Activated CD4-positive, alpha-beta memory T cell treated with anti-CD3 and anti-CD28 coated beads, Interleukin-2, amount 10 ng/mL, durations not matched to agents 7 days and 5 days (primary cell): ENCODE measurements around the gene DRC3. TPM values are rescaled to one million over a fixed set of nuclear protein-coding genes. Genes with fewer than 3 reads are reported as not detected.
"Not testable (repeated sequence)": the region's sequence is repeated elsewhere in the genome, so short reads cannot be mapped to it uniquely, and the experiment has no call there.

Experiments
- CTCF ChIA-PET: fragments of 350-600 bp; sonication (Branson Sonifier 250); formaldehyde crosslinking; loops from one replicate; lab custom pipeline; 2021; ENCODE audit warnings: antibody characterized with exemption, inconsistent platforms; lab: Charles Lee
- POLR2A ChIA-PET: fragments of 350-600 bp; sonication (Branson Sonifier 250); formaldehyde crosslinking; loops from one replicate; lab custom pipeline; 2021; ENCODE audit warnings: antibody characterized with exemption; lab: Charles Lee
- DNase-seq: peaks from one replicate; pipeline ENCODE4 v3.0.0-alpha.2; 2020
- H3K27ac Mint-ChIP-seq: one replicate; pipeline ENCODE4 v1.8.0; 2021; ENCODE audit warnings: mild to moderate bottlenecking, mixed read lengths
- H3K27me3 Mint-ChIP-seq: one replicate; pipeline ENCODE4 v1.8.0; 2021; ENCODE audit warnings: mixed read lengths
- H3K36me3 Mint-ChIP-seq: one replicate; pipeline ENCODE4 v1.8.0; 2021; ENCODE audit warnings: low read depth, mixed read lengths
- H3K4me1 Mint-ChIP-seq: one replicate; pipeline ENCODE4 v1.8.0; 2021; ENCODE audit warnings: mixed read lengths
- H3K4me3 Mint-ChIP-seq: one replicate; pipeline ENCODE4 v1.8.0; 2021; ENCODE audit warnings: mild to moderate bottlenecking, mixed read lengths
- H3K9me3 Mint-ChIP-seq: one replicate; pipeline ENCODE4 v1.8.0; 2021; ENCODE audit warnings: mixed read lengths
- total RNA-seq, 2 experiments: library from RNA; stranded (reverse); gene quantifications; one replicate each; pipeline ENCODE4 v1.2.3, GENCODE V29; 2021

Gene DRC3
- total RNA-seq, 2 experiments from 2014 or later, result not detected

GRCh38 chr17:17944743-17945142 is 27.9 kb upstream of the DRC3 start:
- POLR2A ChIA-PET, result interaction anchor here (1.5 to 7.7 kb wide), 2 partner anchors 13 to 28 kb away, joined by 4 to 40 read pairs; partner anchors contain the start of genes DRC3 and TOM1L2
- DNase-seq, result no peak
- Mint-ChIP-seq H3K27ac (no peak overlapping the region), H3K4me3 (no peak overlapping the region), H3K9me3 (no peaks in the 10 kb centered on the region), H3K36me3 (peaks cover 4% of the 10 kb centered on the region), H3K4me1 (peaks cover 13% of the 10 kb centered on the region), H3K27me3 (no peaks in the 10 kb centered on the region)
- CTCF ChIA-PET, result interaction anchor here (1.1 kb wide), 1 partner anchor 25 kb away, joined by 4 read pairs; no protein-coding TSS in a partner anchor

GRCh38 chr17:17946093-17946492 is 26.6 kb upstream of the DRC3 start:
- Mint-ChIP-seq H3K36me3 (peaks cover 4% of the 10 kb centered on the region), H3K27me3 (no peaks in the 10 kb centered on the region), H3K4me3 (no peak overlapping the region), H3K27ac (no peak overlapping the region), H3K4me1 (peaks cover 13% of the 10 kb centered on the region), H3K9me3 (no peaks in the 10 kb centered on the region)
- POLR2A ChIA-PET, result interaction anchor here (1.5 to 7.7 kb wide), 3 partner anchors 11 to 96 kb away, joined by 3 to 40 read pairs (median 4); partner anchors contain the start of genes DRC3 and TOM1L2
- CTCF ChIA-PET, result interaction anchor here (1.2 to 2.0 kb wide), 2 partner anchors 12 to 27 kb away, joined by 5 to 8 read pairs; no protein-coding TSS in a partner anchor
- no peak for DNase-seq

GRCh38 chr17:17947309-17947708 is 25.4 kb upstream of the DRC3 start:
- no peaks in the 10 kb centered on the region for H3K27me3 Mint-ChIP-seq
- no peak overlapping the region for H3K27ac Mint-ChIP-seq
- no peaks in the 10 kb centered on the region for H3K9me3 Mint-ChIP-seq
- H3K36me3 Mint-ChIP-seq, result peaks cover 4% of the 10 kb centered on the region
- H3K4me3 Mint-ChIP-seq, result no peak overlapping the region
- POLR2A ChIA-PET, result interaction anchor here (1.5 to 7.7 kb wide), 2 partner anchors 10 to 97 kb away, joined by 3 to 40 read pairs; no protein-coding TSS in a partner anchor
- DNase-seq, result no peak
- CTCF ChIA-PET, result interaction anchor here (2.0 kb wide), 1 partner anchor 11 kb away, joined by 8 read pairs; no protein-coding TSS in a partner anchor
- H3K4me1 Mint-ChIP-seq, result peaks cover 13% of the 10 kb centered on the region

GRCh38 chr17:17947966-17948365 is 24.7 kb upstream of the DRC3 start:
- Mint-ChIP-seq H3K27me3 (no peaks in the 10 kb centered on the region), H3K27ac (no peak overlapping the region), H3K36me3 (peaks cover 4% of the 10 kb centered on the region), H3K4me1 (peaks cover 13% of the 10 kb centered on the region), H3K4me3 (no peak overlapping the region), H3K9me3 (no peaks in the 10 kb centered on the region)
- ChIA-PET CTCF (interaction anchor here (0.6 to 2.0 kb wide), 2 partner anchors 10 to 50 kb away, joined by 3 to 8 read pairs; no protein-coding TSS in a partner anchor), POLR2A (interaction anchor here (7.7 kb wide), 1 partner anchor 10 kb away, joined by 40 read pairs; no protein-coding TSS in a partner anchor)
- no peak for DNase-seq

- Mint-ChIP-seq H3K4me3 (no peak overlapping the region), H3K4me1 (peaks cover 7% of the 10 kb centered on the region), H3K36me3 (peaks cover 9% of the 10 kb centered on the region), H3K9me3 (no peaks in the 10 kb centered on the region), H3K27me3 (no peaks in the 10 kb centered on the region), H3K27ac (no peak overlapping the region)
- no peak for DNase-seq
- POLR2A ChIA-PET, result no interaction called here
- CTCF ChIA-PET, result no interaction called here
Observed at GRCh38 chr17:17950347-17950746, 22.3 kb upstream of the DRC3 start.

- no peaks in the 10 kb centered on the region for H3K9me3 Mint-ChIP-seq
- CTCF ChIA-PET, result no interaction called here
- H3K27me3 Mint-ChIP-seq, result no peaks in the 10 kb centered on the region
- peaks cover 14% of the 10 kb centered on the region for H3K36me3 Mint-ChIP-seq
- H3K27ac Mint-ChIP-seq, result no peak overlapping the region
- no peak overlapping the region for H3K4me3 Mint-ChIP-seq
- DNase-seq, result no peak
- POLR2A ChIA-PET, result no interaction called here
- H3K4me1 Mint-ChIP-seq, result peaks cover 9% of the 10 kb centered on the region
Observed at GRCh38 chr17:17950806-17951205, 21.9 kb upstream of the DRC3 start.

GRCh38 chr17:17951524-17951923 is 21.1 kb upstream of the DRC3 start:
- POLR2A ChIA-PET, result no interaction called here

GRCh38 chr17:17952691-17953090 is 20.0 kb upstream of the DRC3 start:
- no peak for DNase-seq
- H3K9me3 Mint-ChIP-seq, result peaks cover 2% of the 10 kb centered on the region
- H3K36me3 Mint-ChIP-seq, result peaks cover 23% of the 10 kb centered on the region
- H3K27me3 Mint-ChIP-seq, result no peaks in the 10 kb centered on the region
- no peak overlapping the region for H3K4me3 Mint-ChIP-seq
- H3K4me1 Mint-ChIP-seq, result peaks cover 20% of the 10 kb centered on the region
- no peak overlapping the region for H3K27ac Mint-ChIP-seq
- ChIA-PET POLR2A (no interaction called here), CTCF (no interaction called here)

More at GRCh38 chr17:17951524-17951923, 21.1 kb upstream of the DRC3 start:
- H3K4me1 Mint-ChIP-seq, result peaks cover 15% of the 10 kb centered on the region
- peaks cover 2% of the 10 kb centered on the region for H3K9me3 Mint-ChIP-seq
- peaks cover 20% of the 10 kb centered on the region for H3K36me3 Mint-ChIP-seq
- CTCF ChIA-PET, result no interaction called here
- no peak overlapping the region for H3K27ac Mint-ChIP-seq
- no peak for DNase-seq
- no peak overlapping the region for H3K4me3 Mint-ChIP-seq
- no peaks in the 10 kb centered on the region for H3K27me3 Mint-ChIP-seq

- Mint-ChIP-seq H3K4me3 (no peak overlapping the region), H3K27me3 (no peaks in the 10 kb centered on the region), H3K4me1 (peaks cover 32% of the 10 kb centered on the region), H3K36me3 (peaks cover 23% of the 10 kb centered on the region), H3K9me3 (peaks cover 2% of the 10 kb centered on the region), H3K27ac (no peak overlapping the region)
- ChIA-PET CTCF (interaction anchor here (1.0 kb wide), 1 partner anchor 79 kb away, joined by 6 read pairs; no protein-coding TSS in a partner anchor), POLR2A (no interaction called here)
- no peak for DNase-seq
Observed at GRCh38 chr17:17954079-17954478, 18.6 kb upstream of the DRC3 start.

- not testable (repeated sequence) for DNase-seq, H3K4me3 Mint-ChIP-seq, H3K27me3 Mint-ChIP-seq, H3K9me3 Mint-ChIP-seq
- POLR2A ChIA-PET, result interaction anchor here (1.3 to 6.1 kb wide), 4 partner anchors 10 to 120 kb away, joined by 3 to 102 read pairs (median 34); partner anchors contain the start of genes DRC3, SREBF1 and TOM1L2
- Mint-ChIP-seq H3K27ac (peak overlapping the region; percentile 65), H3K4me1 (peaks cover 50% of the 10 kb centered on the region), H3K36me3 (peaks cover 23% of the 10 kb centered on the region)
- CTCF ChIA-PET, result interaction anchor here (0.7 to 1.4 kb wide), 2 partner anchors 37 to 128 kb away, joined by 3 to 4 read pairs; no protein-coding TSS in a partner anchor
Observed at GRCh38 chr17:17955790-17956341, 16.8 kb upstream of the DRC3 start.

GRCh38 chr17:17957584-17957916 is 15.1 kb upstream of the DRC3 start:
- Mint-ChIP-seq H3K27ac (peak overlapping the region; percentile 98), H3K4me1 (peaks cover 58% of the 10 kb centered on the region), H3K36me3 (peaks cover 29% of the 10 kb centered on the region), H3K4me3 (no peak overlapping the region), H3K9me3 (peaks cover 2% of the 10 kb centered on the region), H3K27me3 (no peaks in the 10 kb centered on the region)
- ChIA-PET CTCF (interaction anchor here (1.0 to 3.4 kb wide), 8 partner anchors 9 to 146 kb away, joined by 3 to 37 read pairs (median 4); partner anchors contain the start of genes DRC3 and TOM1L2), POLR2A (interaction anchor here (0.6 to 6.1 kb wide), 14 partner anchors 9 to 900 kb away, joined by 3 to 102 read pairs (median 4); partner anchors contain the start of genes DRC3, PRPSAP2, SREBF1 and TOM1L2)
- DNase-seq, result no peak

- CTCF ChIA-PET, result interaction anchor here (1.7 to 3.4 kb wide), 6 partner anchors 10 to 74 kb away, joined by 3 to 37 read pairs (median 6); partner anchors contain the start of genes DRC3 and TOM1L2
- Mint-ChIP-seq H3K4me1 (peaks cover 66% of the 10 kb centered on the region), H3K9me3 (peaks cover 2% of the 10 kb centered on the region), H3K27me3 (no peaks in the 10 kb centered on the region), H3K4me3 (peak overlapping the region; percentile 76), H3K27ac (peak overlapping the region; percentile 98), H3K36me3 (peaks cover 29% of the 10 kb centered on the region)
- no peak for DNase-seq
- POLR2A ChIA-PET, result interaction anchor here (1.1 to 6.1 kb wide), 10 partner anchors 8 to 277 kb away, joined by 3 to 102 read pairs (median 7); partner anchors contain the start of genes ALKBH5, DRC3, SREBF1 and TOM1L2
Observed at GRCh38 chr17:17958982-17959381, 13.7 kb upstream of the DRC3 start.
